HG02759 (cell line): Measurements from ENCODE around the gene FGD6.

ENCODE experiments used
- ATAC-seq: cut with Tn5 transposase; IDR thresholded peaks from one replicate; pipeline ENCODE4 v1.9.1; 2021; ENCODE audit warnings: mild to moderate bottlenecking, moderate library complexity; ENCODE audit not compliant: unreplicated experiment

FGD6 gene

GRCh38 chr12:95034750-95035149 lies 182.5 kb downstream of the FGD6 start:
- no peak for ATAC-seq
